K562 (cell line): ENCODE results near the gene TDRKH. TPM values are rescaled to one million over a fixed set of nuclear protein-coding genes. Genes with fewer than 3 reads are reported as not detected.

Experiments
- ATAC-seq: fragments of 200-7000 bp; cut with Tn5 transposase; 3 replicates; pipeline ENCODE4 v1.9.1; 2020; ENCODE audit warnings: moderate library complexity
- BruUV-seq: library from RNA; stranded (reverse); fragments of 400-500 nt; replicated peaks from 2 replicates; lab custom pipeline; 2021; lab: Mats Ljungman, UMichigan
- CTCF ChIA-PET: fragments of 300-600 bp; formaldehyde crosslinking; extraction: SDS; loops from one replicate; lab custom pipeline; 2021; ENCODE audit warnings: low intra/inter-chr PET ratio; lab: Yijun Ruan, JAX
- POLR2A ChIA-PET: fragments of 300-600, 350-650 bp; sonication (Branson Sonifier 250); formaldehyde crosslinking; extraction: SDS; loops from one replicate; lab custom pipeline; 2021; ENCODE audit warnings: antibody characterized with exemption, inconsistent platforms; lab: Yijun Ruan, JAX
- DNase-seq, 4 experiments: peaks; one replicate each; pipeline versions ENCODE4 v3.0.0 to v3.0.0-alpha.2; 2011 to 2018; ENCODE audit warnings: low spot score in 3 of 4, mixed read lengths in 3 of 4; ENCODE audit errors: extremely low read depth in 1 of 4
- FAIRE-seq: peaks from 2 replicates; lab custom pipeline; 2011; peaks lifted over from hg19 to GRCh38; lab: Jason Lieb, UNC
- H2AFZ ChIP-seq: 2 replicates; pipeline ENCODE4 v1.6.0; 2011; ENCODE audit warnings: low read depth, low read length, control low read depth, inconsistent platforms
- H3K27ac ChIP-seq: fragments of 200-600 bp; 3 replicates; pipeline ENCODE4 v1.8.0; 2011; ENCODE audit warnings: low read depth, mild to moderate bottlenecking, control low read depth, inconsistent platforms, low read length, moderate library complexity, mixed read lengths; ENCODE audit errors: extremely low read depth
- H3K27me3 ChIP-seq, 2 experiments: fragments of 300-600 bp in 1 of 2; 2 replicates in 1 of 2; 3 replicates in 1 of 2; pipeline versions ENCODE4 v1.6.0 to v1.8.0; 2011; ENCODE audit warnings: inconsistent platforms in 2 of 2, low read length in 2 of 2, mild to moderate bottlenecking in 1 of 2, mixed read lengths in 1 of 2, moderate library complexity in 1 of 2; ENCODE audit not compliant: control insufficient read depth in 2 of 2, insufficient read depth in 2 of 2
- H3K36me3 ChIP-seq: fragments of 300-600 bp; 3 replicates; pipeline ENCODE4 v1.8.0; 2011; ENCODE audit warnings: mild to moderate bottlenecking, low read length, inconsistent platforms; ENCODE audit not compliant: control insufficient read depth, insufficient read depth
- H3K4me1 ChIP-seq, 2 experiments: fragments of 200-600 bp in 1 of 2; replicated peaks in 1 of 2; 2 replicates in 1 of 2; 3 replicates in 1 of 2; pipeline versions ENCODE4 v1.5.1 to v1.8.0; 2011; ENCODE audit warnings: inconsistent platforms in 2 of 2, low read length in 2 of 2, mild to moderate bottlenecking in 1 of 2, mixed read lengths in 1 of 2, moderate library complexity in 1 of 2; ENCODE audit not compliant: control insufficient read depth in 2 of 2, insufficient read depth in 2 of 2
- H3K4me2 ChIP-seq: 2 replicates; pipeline ENCODE4 v1.6.1; 2011; ENCODE audit warnings: low read length, control low read depth, inconsistent platforms, mixed read lengths; ENCODE audit not compliant: insufficient read depth
- H3K4me3 ChIP-seq: fragments of 200-600 bp; sonication (generic), shearing (Covaris generic); 2 replicates; pipeline ENCODE4 v1.5.1; 2016; ENCODE audit warnings: control low read depth, inconsistent platforms
- H3K79me2 ChIP-seq: fragments of 200-600 bp; 3 replicates; pipeline ENCODE4 v1.8.0; 2011; ENCODE audit warnings: low read length, inconsistent platforms; ENCODE audit not compliant: control insufficient read depth, insufficient read depth
- H3K9ac ChIP-seq, 2 experiments: 2 replicates each; pipeline versions ENCODE4 v1.6.0 to v1.6.1; 2011; ENCODE audit warnings: low read depth in 2 of 2, low read length in 2 of 2, control low read depth in 1 of 2, inconsistent platforms in 1 of 2, mild to moderate bottlenecking in 1 of 2, mixed read lengths in 1 of 2; ENCODE audit not compliant: insufficient read depth in 1 of 2
- H3K9me1 ChIP-seq: one replicate; pipeline ENCODE4 v1.6.0; 2011; ENCODE audit warnings: inconsistent platforms, mild to moderate bottlenecking, low read length, moderate library complexity; ENCODE audit not compliant: control insufficient read depth, insufficient read depth
- H3K9me3 ChIP-seq: replicated peaks from 2 replicates; pipeline ENCODE4 v1.5.1; 2011; ENCODE audit warnings: low read depth, low read length, inconsistent platforms; ENCODE audit not compliant: control insufficient read depth, insufficient read depth
- H4K20me1 ChIP-seq: replicated peaks from 2 replicates; pipeline ENCODE4 v1.6.1; 2011; ENCODE audit warnings: low read length, inconsistent platforms, mixed read lengths; ENCODE audit not compliant: control insufficient read depth, insufficient read depth
- CHD1 ChIP-seq: fragments of 200-600 bp; sonication (generic); IDR thresholded peaks from one replicate; pipeline ENCODE4 v1.6.1; 2012; ENCODE audit warnings: mild to moderate bottlenecking, moderate library complexity, low read length, inconsistent platforms
- MYBL2 ChIP-seq, 2 experiments: fragments of 450-650 bp in 1 of 2; sonication (generic) in 1 of 2; formaldehyde crosslinking in 1 of 2; IDR thresholded peaks; 2 replicates each; pipeline versions ENCODE4 v1.6.1 to v1.8.1; 2017 to 2022; ENCODE audit warnings: borderline replicate concordance in 1 of 2, inconsistent platforms in 1 of 2, low read depth in 1 of 2, mild to moderate bottlenecking in 1 of 2, missing genetic modification reagents in 1 of 2, moderate library complexity in 1 of 2
- NBN ChIP-seq: fragments of 450-650 bp; IDR thresholded peaks from 2 replicates; pipeline ENCODE4 v1.6.1; 2016; ENCODE audit warnings: low read depth, mild to moderate bottlenecking
- NELFE ChIP-seq: IDR thresholded peaks from 2 replicates; pipeline ENCODE4 v1.6.1; 2011; ENCODE audit warnings: mild to moderate bottlenecking; ENCODE audit not compliant: insufficient read depth, insufficient read length
- SNRNP70 ChIP-seq: fragments of 200-400 bp; formaldehyde crosslinking; optimal IDR thresholded peaks from 2 replicates; pipeline ENCODE3; 2017; ENCODE audit warnings: low read depth, low read length
- TCF7L2 ChIP-seq: fragments of 150-350 bp; IDR thresholded peaks from 2 replicates; pipeline ENCODE4 v1.6.1; 2016; ENCODE audit warnings: low read depth, mild to moderate bottlenecking, low read length, moderate library complexity
- YBX1 ChIP-seq: fragments of 450-650 bp; IDR thresholded peaks from 2 replicates; pipeline ENCODE4 v1.7.1; 2016; ENCODE audit warnings: mild to moderate bottlenecking
- ZC3H8 ChIP-seq: fragments of 450-650 bp; IDR thresholded peaks from 2 replicates; pipeline ENCODE4 v1.6.1; 2017
- WGBS: fragments of 100-300 bp; shearing (Covaris generic); methylation state at CpG from one replicate; pipeline ENCODE4 v1.1.6; 2016; ENCODE audit warnings: low coverage, mixed read lengths; ENCODE audit not compliant: insufficient coverage; ENCODE audit errors: missing lambda C conversion rate; 5-methylcytosine and 5-hydroxymethylcytosine counted together
- in situ Hi-C: fragments of 300-500 bp; cut with MboI; formaldehyde crosslinking; loops from 4 replicates; pipeline ENCODE4 v1.15.0; 2018; ENCODE audit warnings: inconsistent platforms, mixed read lengths
- intact Hi-C: fragments of 100-400 bp; cut with micrococcal nuclease; formaldehyde crosslinking; loops from 2 replicates; pipeline ENCODE4 v1.14.2; 2022
- polyA plus RNA-seq, 8 experiments: library from polyadenylated mRNA; depleted of rRNA in 4 of 8; stranded (reverse) in 5 of 8; unstranded in 3 of 8; fragments of >200 nt; fragmentation: Nextera tagmentation in 2 of 8; fragmentation: Illumina TruSeq in 1 of 8; extraction: Ambion mirVana in 2 of 8; extraction: Trizol in 1 of 8; gene quantifications; 2 replicates each; pipeline versions ENCODE4 v1.2.1 to v1.2.3, GENCODE V29; 2011 to 2014; ENCODE audit warnings: inconsistent platforms in 1 of 8, missing spikeins in 1 of 8
- total RNA-seq, 7 experiments: library from RNA; depleted of rRNA in 6 of 7; stranded (reverse); fragments of >200 nt in 6 of 7; fragmentation: Illumina TruSeq in 2 of 7; extraction: Trizol in 2 of 7; gene quantifications; 2 replicates each; pipeline versions ENCODE4 v1.2.1 to v1.2.3, GENCODE V29; 2011 to 2021; ENCODE audit warnings: low replicate concordance in 1 of 7
- TF ChIP-seq, protein P1 (sequence below): fragments of 450-650 bp; formaldehyde crosslinking; IDR thresholded peaks from 2 replicates; pipeline ENCODE4 v1.4.0; 2022; ENCODE audit warnings: missing genetic modification characterization
- TF ChIP-seq, protein P2 (sequence below): sonication (generic); formaldehyde crosslinking; IDR thresholded peaks from 2 replicates; pipeline ENCODE4 v1.8.1; 2022; ENCODE audit warnings: missing genetic modification reagents
- TF ChIP-seq, protein P3 (sequence below): conservative IDR thresholded peaks from 2 replicates; pipeline ENCODE4 v1.6.1; 2011; ENCODE audit warnings: low read depth, mild to moderate bottlenecking, low read length; ENCODE audit not compliant: control insufficient read depth
- TF ChIP-seq, protein P4 (sequence below): fragments of 250-450 bp; sonication (Bioruptor Pico); IDR thresholded peaks from 2 replicates; pipeline ENCODE4 v1.5.0; 2021
- TF ChIP-seq, protein P5 (sequence below): sonication (generic); formaldehyde crosslinking; IDR thresholded peaks from 2 replicates; pipeline ENCODE4 v1.9.0; 2022; ENCODE audit warnings: mild to moderate bottlenecking, missing genetic modification reagents

Gene TDRKH
- total and polyA plus RNA-seq, 9 of the 15 experiments (the other 6 are each of a cell fraction or from before 2014, with no cell fraction given), result 4.3 to 21.3 (median 8.4) TPM

DNA sequence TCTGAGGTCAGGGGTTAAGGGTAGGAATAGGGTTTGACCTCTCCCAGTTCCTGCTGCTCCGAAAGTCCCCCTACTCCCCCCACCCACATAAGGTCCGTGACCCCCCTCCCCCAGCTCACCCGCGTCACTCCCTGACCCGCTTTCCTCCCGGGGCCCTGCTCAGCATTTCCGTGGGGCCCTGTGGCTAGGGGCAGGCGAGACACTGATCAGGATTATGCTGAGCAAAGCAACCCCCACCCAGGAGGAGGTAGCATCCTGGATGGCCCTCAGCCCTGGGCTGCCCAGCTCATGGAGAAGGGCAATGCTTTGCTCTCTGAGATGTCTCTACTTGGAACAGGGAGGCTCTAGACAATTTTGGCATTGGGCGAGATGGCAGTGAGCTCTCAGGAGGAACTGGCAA lies 37.6 kb upstream of the TDRKH start:
- Histone ChIP-seq H3K9me1 (peaks cover 3% of the 10 kb centered on the region), H4K20me1 (no peaks in the 10 kb centered on the region), H3K4me2 (no peak overlapping the region), H3K4me1 (peaks cover 5 to 33% of the 10 kb centered on the region in 2 experiments), H3K27ac (no peak overlapping the region), H3K79me2 (no peaks in the 10 kb centered on the region), H3K27me3 (peaks cover 14 to 37% of the 10 kb centered on the region in 2 experiments; a peak in 4 of 5 replicates), H3K4me3 (no peak overlapping the region), H3K9me3 (no peaks in the 10 kb centered on the region), H2AFZ (no peak overlapping the region), H3K36me3 (no peaks in the 10 kb centered on the region), H3K9ac (no peak overlapping the region)
- WGBS, result 16% methylated on average over 7 of the region's 9 CpGs
- intact Hi-C loops, result no loop called here
- DNase-seq, result no peak
- ChIA-PET CTCF (no interaction called here), POLR2A (interaction anchor here (0.6 to 1.5 kb wide), 3 partner anchors 13 to 250 kb away, joined by 3 to 4 read pairs (median 3); no protein-coding TSS in a partner anchor)
- ATAC-seq, result no peak
- no peak for FAIRE-seq
- in situ Hi-C loops, result no loop called here
- BruUV-seq, result no TSS peak
- TF ChIP-seq NELFE (no peak), NBN (no peak), ZC3H8 (no peak), YBX1 (no peak), CHD1 (no peak), MYBL2 (IDR thresholded peaks at IDR 0.05; ENCODE audit: low read depth) (no peak), MYBL2 (CRISPR knock-in tag; IDR thresholded peaks at IDR 0.05; ENCODE audit: borderline replicate concordance) (no peak), SNRNP70 (no peak), TCF7L2 (no peak)
- TF ChIP-seq, protein P1, sequence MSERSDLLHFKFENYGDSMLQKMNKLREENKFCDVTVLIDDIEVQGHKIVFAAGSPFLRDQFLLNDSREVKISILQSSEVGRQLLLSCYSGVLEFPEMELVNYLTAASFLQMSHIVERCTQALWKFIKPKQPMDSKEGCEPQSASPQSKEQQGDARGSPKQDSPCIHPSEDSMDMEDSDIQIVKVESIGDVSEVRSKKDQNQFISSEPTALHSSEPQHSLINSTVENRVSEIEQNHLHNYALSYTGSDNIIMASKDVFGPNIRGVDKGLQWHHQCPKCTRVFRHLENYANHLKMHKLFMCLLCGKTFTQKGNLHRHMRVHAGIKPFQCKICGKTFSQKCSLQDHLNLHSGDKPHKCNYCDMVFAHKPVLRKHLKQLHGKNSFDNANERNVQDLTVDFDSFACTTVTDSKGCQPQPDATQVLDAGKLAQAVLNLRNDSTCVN (CRISPR knock-in tag), result no peak
- TF ChIP-seq, protein P2, sequence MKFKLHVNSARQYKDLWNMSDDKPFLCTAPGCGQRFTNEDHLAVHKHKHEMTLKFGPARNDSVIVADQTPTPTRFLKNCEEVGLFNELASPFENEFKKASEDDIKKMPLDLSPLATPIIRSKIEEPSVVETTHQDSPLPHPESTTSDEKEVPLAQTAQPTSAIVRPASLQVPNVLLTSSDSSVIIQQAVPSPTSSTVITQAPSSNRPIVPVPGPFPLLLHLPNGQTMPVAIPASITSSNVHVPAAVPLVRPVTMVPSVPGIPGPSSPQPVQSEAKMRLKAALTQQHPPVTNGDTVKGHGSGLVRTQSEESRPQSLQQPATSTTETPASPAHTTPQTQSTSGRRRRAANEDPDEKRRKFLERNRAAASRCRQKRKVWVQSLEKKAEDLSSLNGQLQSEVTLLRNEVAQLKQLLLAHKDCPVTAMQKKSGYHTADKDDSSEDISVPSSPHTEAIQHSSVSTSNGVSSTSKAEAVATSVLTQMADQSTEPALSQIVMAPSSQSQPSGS (CRISPR knock-in tag), result no peak
- TF ChIP-seq, protein P3, sequence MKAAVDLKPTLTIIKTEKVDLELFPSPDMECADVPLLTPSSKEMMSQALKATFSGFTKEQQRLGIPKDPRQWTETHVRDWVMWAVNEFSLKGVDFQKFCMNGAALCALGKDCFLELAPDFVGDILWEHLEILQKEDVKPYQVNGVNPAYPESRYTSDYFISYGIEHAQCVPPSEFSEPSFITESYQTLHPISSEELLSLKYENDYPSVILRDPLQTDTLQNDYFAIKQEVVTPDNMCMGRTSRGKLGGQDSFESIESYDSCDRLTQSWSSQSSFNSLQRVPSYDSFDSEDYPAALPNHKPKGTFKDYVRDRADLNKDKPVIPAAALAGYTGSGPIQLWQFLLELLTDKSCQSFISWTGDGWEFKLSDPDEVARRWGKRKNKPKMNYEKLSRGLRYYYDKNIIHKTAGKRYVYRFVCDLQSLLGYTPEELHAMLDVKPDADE, result no peak
- TF ChIP-seq, protein P4, sequence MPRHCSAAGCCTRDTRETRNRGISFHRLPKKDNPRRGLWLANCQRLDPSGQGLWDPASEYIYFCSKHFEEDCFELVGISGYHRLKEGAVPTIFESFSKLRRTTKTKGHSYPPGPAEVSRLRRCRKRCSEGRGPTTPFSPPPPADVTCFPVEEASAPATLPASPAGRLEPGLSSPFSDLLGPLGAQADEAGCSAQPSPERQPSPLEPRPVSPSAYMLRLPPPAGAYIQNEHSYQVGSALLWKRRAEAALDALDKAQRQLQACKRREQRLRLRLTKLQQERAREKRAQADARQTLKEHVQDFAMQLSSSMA (CRISPR knock-in tag), result no peak
- TF ChIP-seq, protein P5, sequence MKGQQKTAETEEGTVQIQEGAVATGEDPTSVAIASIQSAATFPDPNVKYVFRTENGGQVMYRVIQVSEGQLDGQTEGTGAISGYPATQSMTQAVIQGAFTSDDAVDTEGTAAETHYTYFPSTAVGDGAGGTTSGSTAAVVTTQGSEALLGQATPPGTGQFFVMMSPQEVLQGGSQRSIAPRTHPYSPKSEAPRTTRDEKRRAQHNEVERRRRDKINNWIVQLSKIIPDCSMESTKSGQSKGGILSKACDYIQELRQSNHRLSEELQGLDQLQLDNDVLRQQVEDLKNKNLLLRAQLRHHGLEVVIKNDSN, result no peak
